NCI-H510A (cell line): ENCODE results near the gene CEP120.
"Not testable (repeated sequence)": the region's sequence is repeated elsewhere in the genome, so short reads cannot be mapped to it uniquely, and the experiment has no call there.

Experiments used
- DNase-seq: peaks from one replicate; lab custom pipeline; 2025; lab: John Stamatoyannopoulos, UW

Gene CEP120

GRCh38 chr5:123438902-123439301 is 15.7 kb upstream of the CEP120 start:
- no peak for DNase-seq

- no peak for DNase-seq
Observed at GRCh38 chr5:123438244-123438643, 15.0 kb upstream of the CEP120 start.

- DNase-seq: no peak
Observed at GRCh38 chr5:123436201-123436600, 13.0 kb upstream of the CEP120 start.

- no peak for DNase-seq
Observed at GRCh38 chr5:123434796-123435195, 11.6 kb upstream of the CEP120 start.

GRCh38 chr5:123433596-123433995 is 10.4 kb upstream of the CEP120 start:
- DNase-seq: no peak

- not testable (repeated sequence) for DNase-seq
Observed at GRCh38 chr5:123430441-123430840, 7.2 kb upstream of the CEP120 start.

GRCh38 chr5:123429993-123430392 is 6.8 kb upstream of the CEP120 start:
- no peak for DNase-seq

GRCh38 chr5:123429221-123429954 is 6.2 kb upstream of the CEP120 start:
- no peak for DNase-seq

GRCh38 chr5:123428521-123429220 is 5.5 kb upstream of the CEP120 start:
- DNase-seq: no peak

GRCh38 chr5:123427281-123427680 is 4.1 kb upstream of the CEP120 start:
- no peak for DNase-seq

GRCh38 chr5:123425431-123425830 is 2.2 kb upstream of the CEP120 start:
- no peak for DNase-seq

- DNase-seq: no peak
Observed at GRCh38 chr5:123422433-123423277, 548 bp downstream of the CEP120 start.

GRCh38 chr5:123421773-123422172 is 1.4 kb downstream of the CEP120 start:
- DNase-seq: no peak

GRCh38 chr5:123414974-123415373 is 8.2 kb downstream of the CEP120 start:
- DNase-seq: no peak

- no peak for DNase-seq
Observed at GRCh38 chr5:123412206-123412605, 11.0 kb downstream of the CEP120 start.

- not testable (repeated sequence) for DNase-seq
Observed at GRCh38 chr5:123401999-123402398, 21.2 kb downstream of the CEP120 start.

- DNase-seq: no peak
Observed at GRCh38 chr5:123401320-123401719, 21.9 kb downstream of the CEP120 start.

GRCh38 chr5:123400870-123401291 is 22.3 kb downstream of the CEP120 start:
- DNase-seq: not testable (repeated sequence)

- no peak for DNase-seq
Observed at GRCh38 chr5:123398058-123398733, 25.0 kb downstream of the CEP120 start.

GRCh38 chr5:123397538-123397937 is 25.7 kb downstream of the CEP120 start:
- no peak for DNase-seq

- DNase-seq: no peak
Observed at GRCh38 chr5:123391009-123391408, 32.2 kb downstream of the CEP120 start.

GRCh38 chr5:123389794-123390193 is 33.4 kb downstream of the CEP120 start:
- no peak for DNase-seq
